ENCODE results near the gene PXDN.
"Not testable (repeated sequence)": the region's sequence is repeated elsewhere in the genome, so short reads cannot be mapped to it uniquely, and the experiment has no call there.

Gene PXDN

GRCh38 chr2:1757567-1757966 is 13.3 kb upstream of the PXDN start:
- in situ Hi-C loops (cut with MboI; ENCODE audit: low pct_unique_long_range_greater_than_20kb, low sequenced_read_pairs): no loop called here
- no peak for DNase-seq

- in situ Hi-C loops (cut with MboI; ENCODE audit: low pct_unique_long_range_greater_than_20kb, low sequenced_read_pairs); DNase-seq: not testable (repeated sequence)
Observed at GRCh38 chr2:1757146-1757545, 12.8 kb upstream of the PXDN start.

GRCh38 chr2:1756456-1756855 is 12.1 kb upstream of the PXDN start:
- no peak for DNase-seq

GRCh38 chr2:1755436-1756191 is 11.3 kb upstream of the PXDN start:
- DNase-seq: no peak
- in situ Hi-C loops (cut with MboI; ENCODE audit: low pct_unique_long_range_greater_than_20kb, low sequenced_read_pairs): no loop called here

More at GRCh38 chr2:1756456-1756855, 12.1 kb upstream of the PXDN start:
- in situ Hi-C loops (cut with MboI; ENCODE audit: low pct_unique_long_range_greater_than_20kb, low sequenced_read_pairs): no loop called here

- DNase-seq: no peak
- in situ Hi-C loops (cut with MboI; ENCODE audit: low pct_unique_long_range_greater_than_20kb, low sequenced_read_pairs): no loop called here
Observed at GRCh38 chr2:1754461-1755170, 10.3 kb upstream of the PXDN start.

- in situ Hi-C loops (cut with MboI; ENCODE audit: low pct_unique_long_range_greater_than_20kb, low sequenced_read_pairs): no loop called here
- no peak for DNase-seq
Observed at GRCh38 chr2:1754046-1754445, 9.7 kb upstream of the PXDN start.

- in situ Hi-C loops (cut with MboI; ENCODE audit: low pct_unique_long_range_greater_than_20kb, low sequenced_read_pairs): no loop called here
- DNase-seq: no peak
Observed at GRCh38 chr2:1752751-1753150, 8.4 kb upstream of the PXDN start.

- in situ Hi-C loops (cut with MboI; ENCODE audit: low pct_unique_long_range_greater_than_20kb, low sequenced_read_pairs): no loop called here
- no peak for DNase-seq
Observed at GRCh38 chr2:1751767-1752725, 7.7 kb upstream of the PXDN start.

- in situ Hi-C loops (cut with MboI; ENCODE audit: low pct_unique_long_range_greater_than_20kb, low sequenced_read_pairs): no loop called here
- DNase-seq: peak; percentile 18
Observed at GRCh38 chr2:1750933-1751766, 6.8 kb upstream of the PXDN start.

GRCh38 chr2:1750270-1750932 is 6.1 kb upstream of the PXDN start:
- no peak for DNase-seq
- in situ Hi-C loops (cut with MboI; ENCODE audit: low pct_unique_long_range_greater_than_20kb, low sequenced_read_pairs): no loop called here

GRCh38 chr2:1749489-1750119 is 5.3 kb upstream of the PXDN start:
- no peak for DNase-seq
- in situ Hi-C loops (cut with MboI; ENCODE audit: low pct_unique_long_range_greater_than_20kb, low sequenced_read_pairs): no loop called here

GRCh38 chr2:1748741-1749488 is 4.6 kb upstream of the PXDN start:
- in situ Hi-C loops (cut with MboI; ENCODE audit: low pct_unique_long_range_greater_than_20kb, low sequenced_read_pairs): no loop called here
- DNase-seq: no peak

- no peak for DNase-seq
Observed at GRCh38 chr2:1748176-1748740, 3.9 kb upstream of the PXDN start.

GRCh38 chr2:1747065-1747941 is 3.0 kb upstream of the PXDN start:
- in situ Hi-C loops (cut with MboI; ENCODE audit: low pct_unique_long_range_greater_than_20kb, low sequenced_read_pairs): no loop called here
- no peak for DNase-seq

More at GRCh38 chr2:1748176-1748740, 3.9 kb upstream of the PXDN start:
- in situ Hi-C loops (cut with MboI; ENCODE audit: low pct_unique_long_range_greater_than_20kb, low sequenced_read_pairs): no loop called here

GRCh38 chr2:1746174-1747064 is 2.1 kb upstream of the PXDN start:
- DNase-seq: no peak
- in situ Hi-C loops (cut with MboI; ENCODE audit: low pct_unique_long_range_greater_than_20kb, low sequenced_read_pairs): no loop called here
